Stimulated activated CD4-positive, alpha-beta T cell treated with anti-CD3 and anti-CD28 coated beads, Interleukin-15, amount 100 ng/mL, for 48 hours (primary cell): ENCODE data around the gene TAX1BP1.
"Not testable (repeated sequence)": the region's sequence is repeated elsewhere in the genome, so short reads cannot be mapped to it uniquely, and the experiment has no call there.

Source experiments
- DNase-seq, 2 donors: peaks; one replicate each; pipeline ENCODE4 v3.0.0-alpha.2; 2020; ENCODE audit warnings: low read depth in 2 of 2

Gene TAX1BP1

DNA sequence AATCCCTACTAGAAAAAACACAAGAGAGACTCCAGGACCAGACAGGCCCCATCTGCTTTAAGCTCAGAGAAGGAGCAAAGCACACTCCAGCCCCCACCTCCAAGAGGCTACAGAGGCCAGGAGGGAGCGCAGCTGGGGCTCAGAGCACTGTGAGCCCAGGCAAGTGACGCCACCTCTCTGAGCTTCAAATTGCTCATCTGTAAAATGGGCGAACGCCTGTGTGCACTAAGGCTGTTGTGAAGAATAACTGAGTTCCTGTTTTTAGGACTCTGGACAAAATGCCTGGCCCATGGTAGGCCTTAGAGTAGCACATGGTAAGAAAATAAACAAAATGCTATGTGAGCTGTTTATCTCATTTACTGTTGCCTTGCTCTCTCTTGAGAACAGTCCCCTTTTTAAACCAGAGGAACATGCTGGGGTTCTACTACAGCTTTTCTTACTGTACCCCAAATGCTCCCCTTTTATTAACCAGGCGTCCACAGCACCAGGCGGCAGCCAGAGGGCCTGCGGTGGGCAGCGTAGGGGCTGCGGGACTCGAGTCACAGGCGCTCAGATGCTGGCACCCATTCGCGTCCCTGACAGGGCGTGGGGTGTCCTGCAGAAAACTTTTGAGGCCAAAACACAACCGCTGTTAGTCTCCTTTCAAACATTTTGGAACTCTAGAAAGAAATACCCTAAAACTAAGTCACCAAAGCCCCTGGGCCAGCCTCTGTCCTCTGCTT is 103.8 kb downstream of the TAX1BP1 start:
- DNase-seq, result no peak

DNA sequence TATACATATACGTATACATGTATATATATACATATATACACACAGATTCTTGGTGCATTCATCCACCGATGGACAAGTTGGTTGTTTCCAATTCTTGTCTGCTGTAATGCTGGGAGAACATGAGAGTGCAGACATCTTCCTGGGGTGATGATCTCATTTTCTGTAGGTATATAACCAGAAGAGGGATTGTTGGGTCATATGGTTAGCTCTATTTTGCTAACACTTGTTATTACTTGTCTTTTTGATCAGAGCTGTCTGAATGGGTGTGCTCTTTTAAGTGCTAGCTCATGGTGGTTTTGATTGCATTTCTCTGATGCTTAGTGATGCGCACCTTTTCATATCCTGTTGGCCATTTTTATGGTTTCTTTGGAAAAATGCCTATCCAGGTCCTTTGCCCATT is 106.4 kb downstream of the TAX1BP1 start:
- no peak for DNase-seq

DNA sequence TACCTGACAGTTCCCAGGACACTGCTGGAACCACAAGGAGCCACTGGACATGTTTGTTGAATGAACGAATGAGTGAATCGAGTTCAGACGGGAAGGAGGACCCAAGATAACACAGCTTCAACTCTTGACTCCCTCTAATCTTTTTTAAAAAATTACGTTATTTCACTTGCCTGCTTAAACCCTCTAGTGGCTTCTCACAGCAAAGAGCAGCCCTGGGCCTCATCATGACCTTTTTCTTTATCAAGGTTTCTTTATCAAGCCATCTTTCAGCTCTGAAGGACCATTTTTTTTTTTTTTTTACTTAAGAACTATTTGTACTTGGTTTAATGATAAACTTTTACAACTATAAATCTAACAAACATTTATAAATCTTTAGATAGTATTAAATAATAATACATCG is 110.6 kb downstream of the TAX1BP1 start:
- DNase-seq, result no peak

DNA sequence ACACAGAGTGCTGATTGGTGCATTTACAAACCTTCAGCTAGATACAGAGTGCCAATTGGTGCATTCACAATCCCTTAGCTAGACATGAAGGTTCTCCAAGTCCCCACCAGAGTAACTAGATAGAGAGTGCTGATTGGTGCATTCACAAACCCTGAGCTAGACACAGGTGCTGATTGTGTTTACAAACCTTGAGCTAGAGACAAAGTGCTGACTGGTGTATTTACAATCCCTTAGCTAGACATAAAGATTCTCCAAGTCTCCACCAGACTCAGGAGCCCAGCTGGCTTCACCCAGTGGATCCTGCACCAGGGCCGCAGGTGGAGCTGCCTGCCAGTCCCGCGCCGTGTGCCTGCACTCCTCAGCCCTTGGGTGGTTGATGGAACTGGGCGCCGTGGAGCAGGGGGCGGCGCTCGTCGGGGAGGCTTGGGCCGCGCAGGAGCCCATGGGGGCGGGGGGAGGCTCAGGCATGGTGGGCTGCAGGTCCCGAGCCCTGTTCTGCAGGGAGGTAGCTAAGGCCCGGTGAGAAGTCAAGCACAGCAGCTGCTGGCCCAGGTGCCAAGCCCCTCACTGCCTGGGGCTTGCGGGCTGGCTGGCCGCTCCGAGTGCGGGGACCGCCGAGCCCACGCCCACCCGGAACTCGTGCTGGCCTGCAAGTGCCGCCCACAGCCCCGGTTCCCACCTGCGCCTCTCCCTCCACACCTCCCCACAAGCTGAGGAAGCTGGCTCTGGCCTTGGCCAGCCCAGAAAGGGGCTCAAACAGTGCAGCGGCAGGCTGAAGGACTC is 116.9 kb downstream of the TAX1BP1 start:
- DNase-seq, result not testable (repeated sequence)

DNA sequence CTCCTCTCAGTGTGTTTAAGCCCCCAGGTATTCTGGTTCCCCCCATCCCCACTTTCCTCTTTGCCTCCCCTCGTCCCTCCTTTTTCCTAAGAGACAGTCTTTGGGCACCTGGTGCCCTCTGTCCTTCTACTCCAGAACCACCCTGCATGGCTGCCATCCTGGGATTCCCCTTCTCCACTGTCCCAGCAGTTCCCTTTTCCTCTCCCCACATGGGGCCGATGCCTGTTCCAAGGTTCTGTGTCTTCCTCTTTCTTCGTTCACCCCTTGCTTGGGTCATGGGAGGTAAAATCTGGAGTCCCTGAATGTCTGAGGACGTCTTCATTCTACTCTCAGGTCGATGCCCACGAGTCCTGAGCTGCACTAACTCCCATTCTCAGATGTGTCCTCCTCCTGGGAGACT is 120.8 kb downstream of the TAX1BP1 start:
- no peak for DNase-seq

DNA sequence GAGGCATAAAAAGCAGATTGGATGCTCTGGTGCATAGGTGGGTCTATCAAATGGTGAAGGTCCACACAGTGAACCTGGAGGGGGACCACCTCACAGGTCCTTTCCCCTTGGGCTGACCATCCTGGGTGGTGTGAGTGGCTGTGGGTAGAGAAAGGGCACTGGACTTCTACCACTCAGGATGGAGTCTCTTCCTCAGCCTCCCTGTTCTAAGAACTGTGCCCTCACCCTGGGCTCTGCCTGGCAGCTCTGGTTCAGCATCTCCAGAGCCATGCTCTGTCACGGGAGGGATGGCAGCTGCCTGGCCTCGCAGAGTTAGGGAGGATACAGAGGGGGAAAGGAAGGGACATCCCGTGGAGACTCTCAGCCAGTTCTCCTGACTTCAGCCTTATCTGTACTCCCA is 121.8 kb downstream of the TAX1BP1 start:
- no peak for DNase-seq

DNA sequence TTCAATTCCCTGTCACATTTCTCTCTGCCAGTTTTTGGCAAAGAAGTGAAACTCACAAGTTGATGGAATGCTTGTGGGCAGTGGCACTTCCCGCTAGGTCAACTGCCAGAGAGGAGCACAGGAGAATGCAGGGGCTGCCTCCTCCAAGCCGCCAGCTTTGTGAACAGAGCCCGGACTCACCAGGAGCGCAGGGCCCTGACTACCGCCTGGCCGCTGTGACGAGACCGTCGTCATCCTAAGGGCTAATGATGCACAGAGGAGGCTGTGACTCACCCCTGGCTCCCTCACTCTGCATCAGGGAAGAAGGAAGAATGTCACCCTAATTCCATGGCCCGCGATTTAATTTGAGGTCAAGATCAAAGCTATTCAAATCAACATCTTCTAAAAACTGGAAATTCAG is 123.9 kb downstream of the TAX1BP1 start:
- no peak for DNase-seq

DNA sequence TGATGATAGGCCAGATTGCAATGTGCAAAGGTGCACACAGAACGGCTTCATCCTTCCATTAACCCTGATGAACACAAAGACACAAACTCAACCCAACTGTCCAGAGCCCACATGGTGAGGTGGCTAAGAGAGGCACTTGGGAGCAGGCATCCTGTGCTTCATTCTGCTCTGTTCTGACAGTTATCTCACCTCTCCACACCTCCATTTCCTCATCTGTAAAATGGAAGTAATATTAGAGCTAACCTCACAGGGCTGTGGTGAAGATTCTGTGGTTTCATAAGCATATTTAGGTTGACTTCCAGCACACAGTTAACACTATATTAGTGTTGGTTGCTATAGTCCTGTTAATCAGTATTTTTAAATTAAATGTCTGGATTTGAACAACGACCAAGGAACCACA is 126.3 kb downstream of the TAX1BP1 start:
- DNase-seq, result no peak

DNA sequence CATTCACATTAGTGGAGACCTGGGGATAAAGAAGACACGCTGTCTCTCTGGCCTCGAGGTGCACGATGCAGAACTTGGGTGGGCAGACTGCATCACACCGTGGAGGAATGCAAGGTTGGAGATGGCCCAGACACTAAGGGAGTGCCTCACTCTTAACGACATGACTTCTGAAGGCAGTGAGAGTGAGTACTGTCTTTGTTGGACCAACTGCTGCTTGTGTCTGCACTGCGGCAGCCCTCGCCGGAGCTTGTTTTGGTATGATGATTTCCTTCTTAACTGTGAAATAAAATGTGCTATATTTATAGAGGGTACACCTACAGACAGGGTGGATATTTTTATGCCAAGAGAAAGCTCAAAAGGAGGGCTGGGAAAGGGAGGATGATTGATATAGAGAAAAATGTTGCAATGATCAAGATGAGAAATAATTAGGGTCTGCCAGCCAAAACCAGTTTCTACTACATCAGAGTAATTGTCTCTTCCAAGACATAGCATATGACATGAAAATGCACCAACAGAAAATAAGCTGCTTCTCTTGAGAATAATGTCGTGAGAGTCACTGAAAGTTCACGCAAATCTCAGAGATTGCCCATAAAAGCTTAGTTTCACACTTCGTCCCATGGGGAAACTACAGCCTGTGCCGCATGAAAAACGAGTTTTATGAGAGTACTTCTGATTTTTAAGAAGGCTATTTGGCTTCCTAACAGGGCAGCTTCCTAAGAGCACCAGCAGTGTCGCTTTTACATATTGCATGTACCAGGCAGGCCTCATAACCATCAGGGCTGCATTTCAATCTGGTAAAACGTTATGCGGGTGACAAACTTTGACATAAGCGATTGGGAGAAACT is 127.1 kb downstream of the TAX1BP1 start:
- DNase-seq, result no peak

DNA sequence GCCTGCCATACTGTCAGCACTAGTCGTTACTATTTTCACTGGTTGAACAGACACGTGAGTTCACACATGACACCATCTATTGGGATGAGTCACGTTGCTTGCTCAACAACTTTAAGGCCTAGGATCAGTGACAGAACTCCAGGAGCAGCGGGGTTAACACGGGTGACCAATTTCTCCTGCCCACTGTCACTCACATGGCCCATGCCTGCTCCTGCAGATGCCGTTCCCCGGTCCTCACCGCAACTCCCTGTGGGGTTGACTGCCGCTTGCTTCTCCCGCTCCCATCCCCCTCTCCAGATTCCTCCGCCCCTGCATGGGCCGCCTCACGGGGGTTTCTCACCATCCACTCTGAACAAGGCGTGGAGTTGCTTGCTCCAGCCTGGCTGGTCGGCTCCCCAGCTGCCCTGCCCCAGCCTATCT is 128.2 kb downstream of the TAX1BP1 start:
- DNase-seq, result no peak

DNA sequence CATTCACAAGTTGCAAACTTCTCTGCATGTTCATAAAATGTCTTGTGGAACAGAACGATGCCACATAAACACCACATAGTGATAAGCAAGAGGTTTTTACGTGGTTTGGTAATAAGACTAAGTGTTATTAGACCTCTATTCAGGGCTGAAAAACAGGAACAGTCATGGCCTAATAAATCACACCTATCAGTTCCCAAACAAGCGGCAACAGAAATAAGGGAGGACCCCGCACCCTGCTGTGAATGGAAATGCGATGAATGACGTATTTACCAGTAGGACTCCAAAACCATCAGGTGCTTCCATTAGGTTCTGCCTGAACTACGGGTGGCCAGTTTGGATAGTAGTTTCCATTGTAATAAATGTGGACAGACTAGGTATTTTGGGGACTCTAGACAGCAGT is 129.1 kb downstream of the TAX1BP1 start:
- DNase-seq, result no peak

DNA sequence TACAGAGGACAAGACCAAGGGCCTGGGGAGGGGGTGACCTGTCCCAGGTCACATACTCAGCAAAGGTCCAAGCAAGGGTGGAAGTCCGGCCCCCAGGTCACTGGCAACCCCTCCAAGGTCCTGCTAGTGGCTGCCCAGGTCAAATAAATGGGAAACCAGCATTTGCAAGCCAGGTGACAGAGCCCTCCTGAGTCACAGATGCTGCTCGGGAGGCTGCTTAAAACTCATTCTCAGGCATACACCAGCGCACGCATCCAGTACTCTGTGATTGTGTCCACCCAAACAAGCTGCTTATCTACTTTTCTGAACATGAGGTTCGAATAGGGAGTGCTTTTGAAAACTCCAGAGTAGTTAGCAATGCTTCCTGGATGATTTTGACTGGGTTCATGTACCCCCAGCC is 130.6 kb downstream of the TAX1BP1 start:
- DNase-seq, result no peak

DNA sequence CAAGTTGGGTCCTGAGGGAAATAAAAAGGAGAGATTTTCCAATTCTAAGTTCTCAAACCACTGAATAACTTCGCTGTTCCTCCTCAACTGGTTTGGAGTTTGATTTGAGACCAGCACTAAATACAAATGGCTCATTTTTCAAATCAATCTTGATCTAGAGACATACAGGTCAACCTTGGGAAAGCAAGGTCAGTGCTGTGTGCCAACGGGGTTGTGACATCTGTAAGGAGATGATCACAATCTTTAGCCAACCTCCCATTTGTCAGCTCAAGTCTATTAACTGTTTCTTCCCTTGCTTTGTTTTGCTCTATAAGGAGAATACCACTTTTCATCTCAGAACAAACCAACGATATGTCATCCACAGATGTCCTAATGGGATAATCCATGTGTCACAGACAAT is 131.1 kb downstream of the TAX1BP1 start:
- no peak for DNase-seq

DNA sequence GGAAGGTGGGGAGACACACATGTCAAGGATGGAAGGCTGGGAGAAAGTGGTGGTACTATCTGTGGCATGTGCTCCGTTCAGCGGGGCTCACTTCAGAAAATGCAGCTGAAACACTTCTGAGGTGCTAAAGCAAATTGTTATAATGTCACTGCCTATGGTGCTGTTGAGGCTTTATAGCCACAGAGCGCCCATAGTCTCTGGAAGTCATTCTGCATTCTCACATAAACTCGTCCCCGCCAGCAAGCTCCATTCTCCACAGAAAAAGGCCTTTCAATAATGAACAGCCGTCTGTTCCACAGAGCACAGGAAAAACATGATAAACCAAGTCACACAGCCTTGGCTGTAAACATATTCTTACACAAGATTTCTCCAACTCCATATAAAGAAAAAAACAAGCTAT is 131.9 kb downstream of the TAX1BP1 start:
- no peak for DNase-seq

DNA sequence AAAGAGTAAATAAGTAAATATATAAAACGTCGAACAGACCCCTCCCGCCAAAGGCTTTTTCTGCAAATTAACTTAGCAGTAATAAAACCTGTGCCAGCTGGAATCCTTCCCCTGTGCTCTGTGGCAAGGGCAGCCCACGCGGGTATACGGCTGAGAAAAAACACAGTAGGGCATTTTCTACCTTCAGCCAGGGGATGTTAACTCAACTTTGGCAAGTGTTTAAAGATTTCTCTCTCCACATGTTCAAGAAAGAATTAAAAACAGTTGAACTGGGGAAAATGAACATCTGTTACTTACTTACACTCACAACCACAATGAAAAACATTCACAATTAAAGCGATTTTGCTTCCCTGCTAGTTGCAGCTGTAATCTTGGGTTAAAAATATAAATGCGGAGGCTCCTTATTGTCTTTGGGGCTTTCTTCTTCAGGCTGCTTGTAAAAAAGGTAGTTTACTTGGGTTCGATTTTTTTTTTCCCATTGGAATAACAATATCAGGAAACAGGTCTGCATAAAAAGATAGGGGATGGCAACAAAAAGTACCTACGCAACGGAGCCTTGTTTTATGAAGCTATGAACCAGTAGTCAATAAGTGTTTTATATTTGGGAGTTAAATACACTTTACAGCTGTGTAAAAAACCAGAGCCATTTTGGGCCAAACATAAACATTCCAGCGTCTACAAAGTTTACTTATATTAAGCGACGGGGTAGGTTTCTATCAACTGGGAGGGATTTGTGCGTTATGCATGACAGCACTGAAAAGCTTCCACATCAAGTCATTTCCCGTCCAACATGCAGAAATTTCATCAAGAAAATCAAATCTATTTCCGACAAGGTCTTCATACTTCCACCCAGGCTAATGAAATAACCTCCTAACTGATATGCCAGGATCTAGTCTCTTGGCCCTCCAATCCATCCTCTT is 132.7 kb downstream of the TAX1BP1 start:
- DNase-seq, result no peak

DNA sequence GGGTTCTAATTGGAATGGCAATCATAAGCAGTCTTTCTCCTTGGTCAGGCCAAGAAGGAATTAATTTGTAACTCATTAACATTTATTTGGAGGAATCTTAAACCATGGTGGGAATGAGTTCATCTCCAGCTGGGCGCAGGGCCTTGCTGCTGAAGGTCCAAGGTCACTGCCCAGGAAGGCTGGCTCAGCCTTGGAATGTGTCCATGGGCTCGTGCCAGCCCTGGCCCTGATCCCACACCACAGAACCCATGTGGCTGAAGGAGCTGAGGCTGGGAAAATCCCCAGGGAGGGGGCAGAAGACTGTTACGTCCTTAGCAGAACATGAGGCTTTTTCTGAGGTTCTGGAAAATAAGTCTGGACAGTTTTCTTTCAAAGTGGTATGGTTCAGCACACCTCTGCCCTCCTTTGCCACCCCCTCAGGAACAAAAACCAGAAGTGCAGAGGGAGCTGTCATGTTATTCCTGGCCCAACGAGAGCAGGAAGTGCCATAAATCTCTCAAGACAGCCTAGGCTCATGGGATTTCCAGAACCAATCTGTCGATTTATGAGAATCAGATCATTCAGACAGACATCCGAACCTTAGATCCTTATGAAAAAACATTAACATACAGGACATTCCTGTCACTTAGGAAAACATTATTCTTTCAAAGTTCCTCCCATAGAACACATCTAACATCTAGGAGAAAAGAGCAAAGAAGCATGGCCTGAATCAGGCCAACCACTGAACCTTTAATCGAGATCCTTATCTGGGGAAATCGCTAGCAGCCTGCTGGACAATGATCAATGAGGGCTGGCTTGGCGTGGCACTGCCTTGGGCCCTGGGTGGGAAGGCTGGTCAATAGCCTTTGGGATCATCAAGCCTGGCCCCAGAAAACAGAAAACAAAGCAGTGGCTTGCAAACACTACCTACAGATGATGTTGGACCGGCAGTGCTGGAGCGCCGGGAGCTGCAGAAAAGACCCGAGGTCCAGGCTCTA is 134.3 kb downstream of the TAX1BP1 start:
- DNase-seq, result no peak

DNA sequence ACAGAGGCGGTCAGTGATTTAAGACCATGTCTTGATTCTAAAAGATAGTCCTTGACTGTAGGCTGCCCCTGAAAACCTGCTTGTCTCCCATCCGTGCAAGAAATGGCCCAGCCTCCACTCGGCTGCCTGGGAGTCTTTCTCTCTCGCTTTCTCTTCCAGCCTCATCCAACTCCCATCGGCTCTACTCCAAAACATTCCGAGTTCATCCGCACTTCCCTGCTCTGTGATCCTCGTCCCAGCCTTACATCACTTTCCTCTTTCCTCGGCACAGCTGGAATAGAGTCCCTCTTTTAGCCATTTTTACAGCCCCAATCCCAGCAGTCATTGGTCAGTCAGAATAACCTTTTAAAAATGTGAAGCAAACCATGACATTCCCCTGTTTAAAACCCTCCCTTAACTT is 135.1 kb downstream of the TAX1BP1 start:
- DNase-seq, result no peak

DNA sequence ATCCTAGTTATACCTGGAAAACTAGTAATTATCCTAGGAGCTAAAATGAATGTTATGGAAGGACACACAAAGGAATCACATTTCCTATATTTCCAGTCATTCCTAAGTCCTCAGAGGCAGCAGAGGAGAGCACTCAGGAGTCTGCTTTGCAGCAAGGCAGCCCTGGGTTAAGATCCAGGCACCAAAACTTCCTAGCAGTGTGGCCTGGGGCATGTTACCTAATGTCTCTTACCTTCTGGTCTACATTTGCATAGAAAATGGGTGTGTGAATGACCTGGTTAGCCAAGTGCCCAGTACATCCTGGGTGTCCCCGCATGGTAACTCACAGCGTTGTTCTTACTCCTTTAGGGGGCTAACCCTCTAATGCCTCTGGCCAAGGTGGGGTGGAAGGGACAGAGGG is 135.9 kb downstream of the TAX1BP1 start:
- no peak for DNase-seq

DNA sequence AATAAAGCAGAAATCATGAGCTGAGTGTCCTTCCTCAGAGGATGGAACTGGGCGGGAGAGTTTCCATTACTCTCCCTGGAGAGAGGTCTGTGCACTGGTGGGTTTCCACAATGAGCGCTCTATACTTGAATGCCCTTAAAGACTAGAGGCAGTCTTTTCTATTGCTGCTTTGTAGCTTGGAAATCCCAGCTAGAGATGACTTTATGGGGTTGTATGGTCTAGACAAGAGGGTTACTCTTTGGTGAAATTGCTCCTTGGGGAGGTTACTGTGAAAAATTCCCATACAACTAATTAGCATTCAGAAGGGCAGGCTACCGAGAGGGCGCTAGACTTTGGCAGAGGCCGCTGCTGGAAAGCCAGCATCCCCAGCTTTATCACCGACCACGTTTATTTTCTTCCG is 136.8 kb downstream of the TAX1BP1 start:
- DNase-seq, result no peak
